Thyroid gland (tissue), 4 donors: Measurements from ENCODE around the gene MAS1L. TPM values are rescaled to one million over a fixed set of nuclear protein-coding genes. Genes with fewer than 3 reads are reported as not detected.

ENCODE experiments used
- DNase-seq, 2 donors: peaks; one replicate each; pipeline ENCODE4 v3.0.0-alpha.2; 2019
- H3K27ac ChIP-seq, 3 donors: fragments of 200-600 bp; sonication (generic); 1 replicate in 2 of 3; 2 replicates in 1 of 3; pipeline ENCODE4 v1.5.1; 2016 to 2019; ENCODE audit warnings: mild to moderate bottlenecking in 1 of 3, moderate library complexity in 1 of 3
- H3K27me3 ChIP-seq: fragments of 200-600 bp; sonication (generic); one replicate; pipeline ENCODE4 v1.5.1; 2019
- H3K36me3 ChIP-seq, 2 donors: fragments of 200-600 bp; sonication (generic); one replicate each; pipeline ENCODE4 v1.5.1; 2016 to 2019
- H3K4me1 ChIP-seq, 2 donors: fragments of 200-600 bp; sonication (generic); one replicate each; pipeline ENCODE4 v1.5.1; 2017 to 2019
- H3K4me3 ChIP-seq, 3 donors: fragments of 200-600 bp; sonication (generic); replicated peaks in 1 of 3; 1 replicate in 2 of 3; 2 replicates in 1 of 3; pipeline ENCODE4 v1.5.1; 2016; ENCODE audit warnings: mild to moderate bottlenecking in 1 of 3
- H3K9me3 ChIP-seq: fragments of 200-600 bp; sonication (generic); one replicate; pipeline ENCODE4 v1.5.1; 2017
- CTCF ChIP-seq, 6 experiments: fragments of 200-600 bp in 3 of 6; fragments of 450-650 bp in 3 of 6; sonication (generic) in 3 of 6; IDR thresholded peaks; one replicate each; pipeline ENCODE4 v1.5.1; 2016 to 2019; ENCODE audit warnings: antibody characterized with exemption in 6 of 6, mild to moderate bottlenecking in 2 of 6, inconsistent platforms in 1 of 6, moderate library complexity in 1 of 6
- POLR2A ChIP-seq, 2 donors: fragments of 450-650 bp; IDR thresholded peaks; one replicate each; pipeline ENCODE4 v1.6.1; 2017; ENCODE audit warnings: antibody characterized with exemption in 2 of 2, mild to moderate bottlenecking in 2 of 2, moderate library complexity in 1 of 2
- WGBS, 2 donors: methylation state at CpG; one replicate each; pipeline ENCODE4 v1.1.5; 2017; 5-methylcytosine and 5-hydroxymethylcytosine counted together
- intact Hi-C: fragments of 100-400 bp; cut with DNase I; formaldehyde crosslinking; loops from one replicate; pipeline ENCODE4 v1.15.1; 2023
- total RNA-seq, 4 donors: library from RNA; depleted of rRNA; stranded (reverse); fragments of >200 nt; gene quantifications; one replicate each; pipeline ENCODE4 v1.2.3, GENCODE V29; 2016

The MAS1L gene
- total RNA-seq, 4 donors from 2014 or later, result not detected

GRCh38 chr6:29487131-29487530, 625 bp downstream of the MAS1L start:
- Histone ChIP-seq H3K4me1 (no peaks in the 10 kb centered on the region), H3K27me3 (no peaks in the 10 kb centered on the region), H3K36me3 (no peaks in the 10 kb centered on the region), H3K27ac (no peak overlapping the region), H3K4me3 (no peak overlapping the region), H3K9me3 (no peaks in the 10 kb centered on the region)
- WGBS, 2 donors, result 80 to 88% methylated on average over 5 of the region's 5 CpGs
- intact Hi-C loops, result no loop called here
- no peak for DNase-seq
- TF ChIP-seq POLR2A (IDR thresholded peaks at IDR 0.05) (no peak), CTCF (IDR thresholded peaks at IDR 0.05) (no peak)

GRCh38 chr6:29486577-29486976, 1.2 kb downstream of the MAS1L start:
- WGBS, 2 donors, result 55 to 64% methylated on average over 4 of the region's 4 CpGs
- DNase-seq, result no peak
- TF ChIP-seq POLR2A (IDR thresholded peaks at IDR 0.05) (no peak), CTCF (IDR thresholded peaks at IDR 0.05) (no peak)
- Histone ChIP-seq H3K36me3 (no peaks in the 10 kb centered on the region), H3K27ac (no peak overlapping the region), H3K9me3 (no peaks in the 10 kb centered on the region), H3K4me3 (no peak overlapping the region), H3K27me3 (no peaks in the 10 kb centered on the region), H3K4me1 (no peaks in the 10 kb centered on the region)
- intact Hi-C loops, result no loop called here

GRCh38 chr6:29483735-29484134, 4.0 kb downstream of the MAS1L start:
- Histone ChIP-seq H3K27me3 (no peaks in the 10 kb centered on the region), H3K4me3 (no peak overlapping the region), H3K36me3 (no peaks in the 10 kb centered on the region), H3K4me1 (no peaks in the 10 kb centered on the region), H3K9me3 (no peaks in the 10 kb centered on the region), H3K27ac (no peak overlapping the region)
- no peak for DNase-seq
- intact Hi-C loops, result no loop called here
- WGBS, 2 donors, result 75 to 77% methylated on average over 1 of the region's 1 CpG
- TF ChIP-seq POLR2A (IDR thresholded peaks at IDR 0.05) (no peak), CTCF (IDR thresholded peaks at IDR 0.05) (no peak)

- intact Hi-C loops, result no loop called here
These were observed 4.6 kb downstream of the MAS1L start for GRCh38 chr6:29483186-29483585.

GRCh38 chr6:29479560-29479959, 8.2 kb downstream of the MAS1L start:
- Histone ChIP-seq H3K4me3 (no peak overlapping the region), H3K27ac (no peak overlapping the region), H3K9me3 (no peaks in the 10 kb centered on the region), H3K36me3 (no peaks in the 10 kb centered on the region), H3K27me3 (no peaks in the 10 kb centered on the region), H3K4me1 (no peaks in the 10 kb centered on the region)
- TF ChIP-seq CTCF (IDR thresholded peaks at IDR 0.05) (no peak), POLR2A (IDR thresholded peaks at IDR 0.05) (no peak)
- 80 to 86% methylated on average over 2 of the region's 2 CpGs for WGBS, 2 donors
- no peak for DNase-seq
- intact Hi-C loops, result no loop called here

More at GRCh38 chr6:29483186-29483585, 4.6 kb downstream of the MAS1L start:
- no peaks in the 10 kb centered on the region for H3K36me3 ChIP-seq
- no peaks in the 10 kb centered on the region for H3K9me3 ChIP-seq
- no peaks in the 10 kb centered on the region for H3K27me3 ChIP-seq
- 71 to 74% methylated on average over 3 of the region's 3 CpGs for WGBS, 2 donors
- H3K4me3 ChIP-seq, result no peak overlapping the region
- H3K4me1 ChIP-seq, result no peaks in the 10 kb centered on the region
- no peak overlapping the region for H3K27ac ChIP-seq
- TF ChIP-seq CTCF (IDR thresholded peaks at IDR 0.05) (no peak), POLR2A (IDR thresholded peaks at IDR 0.05) (no peak)
- no peak for DNase-seq
